OCI-LY1 (cell line): Measurements from ENCODE around the gene SAMD1.

Source experiments
- CTCF ChIP-seq: fragments of 200-600 bp; sonication (generic), shearing (Covaris generic); IDR thresholded peaks from 2 replicates; pipeline ENCODE4 v1.5.1; 2017; ENCODE audit warnings: mild to moderate bottlenecking, antibody characterized with exemption, low read length, moderate library complexity, mixed read lengths
- EZH2 ChIP-seq: fragments of 200-600 bp; sonication (generic), shearing (Covaris generic); IDR thresholded peaks from 2 replicates; pipeline ENCODE4 v1.8.0; 2017; ENCODE audit warnings: borderline replicate concordance, mixed run types, mild to moderate bottlenecking, antibody characterized with exemption, low read length, moderate library complexity, mixed read lengths

DNA sequence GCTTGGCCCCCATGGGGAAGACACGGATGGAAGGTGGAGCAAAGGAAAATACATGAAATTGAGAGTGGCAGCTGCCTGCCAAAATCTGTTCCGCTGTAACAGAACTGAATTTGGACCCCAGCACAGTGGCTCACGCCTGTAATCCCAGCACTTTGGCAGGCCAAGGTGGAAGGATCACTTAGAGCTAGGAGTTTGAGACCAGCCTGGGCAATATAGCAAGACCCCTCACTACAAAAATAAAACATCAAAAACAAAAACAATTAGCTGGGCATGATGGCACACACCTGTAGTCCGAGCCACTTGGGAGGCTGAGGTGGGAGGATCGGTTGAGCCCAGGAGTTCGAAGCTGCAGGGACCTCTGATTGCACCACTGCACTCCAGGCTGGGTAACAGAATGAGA lies 38.1 kb downstream of the SAMD1 start:
- TF ChIP-seq CTCF (no peak), EZH2 (no peak)
